Measurements from ENCODE around the gene MCTP2.

DNA sequence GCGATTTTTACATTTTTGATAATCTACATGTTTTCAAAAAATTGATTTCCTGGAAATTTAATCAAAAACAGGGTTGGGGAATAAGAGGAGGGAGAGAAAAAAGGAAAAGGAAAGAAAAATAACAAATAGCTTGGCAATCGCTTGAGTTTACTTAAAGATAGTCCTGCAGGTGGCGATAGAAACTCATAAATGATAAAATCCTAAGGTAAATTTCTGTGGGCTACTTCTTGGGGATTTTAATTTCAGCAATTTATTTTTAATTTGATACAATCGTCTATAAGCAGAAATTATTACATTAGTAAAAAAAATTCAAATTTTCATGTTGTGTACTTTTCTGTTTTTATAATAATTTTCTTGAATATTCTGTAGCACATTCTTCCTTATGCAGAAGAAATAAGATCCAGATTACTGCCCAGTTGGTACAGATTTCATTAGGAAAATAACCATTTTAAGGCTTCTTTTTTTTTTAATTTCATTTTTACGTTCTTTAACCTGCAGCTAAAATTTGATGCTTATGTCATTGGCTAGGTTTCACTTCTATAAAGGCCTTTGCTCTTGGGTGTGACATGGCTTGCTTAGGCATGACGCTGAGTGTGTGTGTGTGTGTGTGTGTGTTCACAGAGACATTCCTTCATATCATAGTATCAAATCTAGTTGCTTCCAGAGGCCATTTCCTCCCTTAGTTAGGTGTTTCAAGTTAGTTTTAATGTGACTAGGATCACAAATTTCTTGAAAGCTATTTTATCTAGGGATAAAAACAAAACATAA, 181.8 kb downstream of the MCTP2 start:
- TF ChIP-seq POLR2AphosphoS5 (IDR thresholded peaks at IDR 0.05) (no peak), POLR2A (IDR thresholded peaks at IDR 0.05) (no peak), EP300 (IDR thresholded peaks at IDR 0.05) (no peak)
- TF ChIP-seq, protein P1, sequence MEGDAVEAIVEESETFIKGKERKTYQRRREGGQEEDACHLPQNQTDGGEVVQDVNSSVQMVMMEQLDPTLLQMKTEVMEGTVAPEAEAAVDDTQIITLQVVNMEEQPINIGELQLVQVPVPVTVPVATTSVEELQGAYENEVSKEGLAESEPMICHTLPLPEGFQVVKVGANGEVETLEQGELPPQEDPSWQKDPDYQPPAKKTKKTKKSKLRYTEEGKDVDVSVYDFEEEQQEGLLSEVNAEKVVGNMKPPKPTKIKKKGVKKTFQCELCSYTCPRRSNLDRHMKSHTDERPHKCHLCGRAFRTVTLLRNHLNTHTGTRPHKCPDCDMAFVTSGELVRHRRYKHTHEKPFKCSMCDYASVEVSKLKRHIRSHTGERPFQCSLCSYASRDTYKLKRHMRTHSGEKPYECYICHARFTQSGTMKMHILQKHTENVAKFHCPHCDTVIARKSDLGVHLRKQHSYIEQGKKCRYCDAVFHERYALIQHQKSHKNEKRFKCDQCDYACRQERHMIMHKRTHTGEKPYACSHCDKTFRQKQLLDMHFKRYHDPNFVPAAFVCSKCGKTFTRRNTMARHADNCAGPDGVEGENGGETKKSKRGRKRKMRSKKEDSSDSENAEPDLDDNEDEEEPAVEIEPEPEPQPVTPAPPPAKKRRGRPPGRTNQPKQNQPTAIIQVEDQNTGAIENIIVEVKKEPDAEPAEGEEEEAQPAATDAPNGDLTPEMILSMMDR (IDR thresholded peaks at IDR 0.05): peak; percentile 23 to 54 (median 50)
